K562 (cell line): Measurements from ENCODE around the gene TSHB. TPM values are rescaled to one million over a fixed set of nuclear protein-coding genes. Genes with fewer than 3 reads are reported as not detected.

ENCODE experiments used
- ATAC-seq: fragments of 200-7000 bp; cut with Tn5 transposase; 3 replicates; pipeline ENCODE4 v1.9.1; 2020; ENCODE audit warnings: moderate library complexity
- BruUV-seq: library from RNA; stranded (reverse); fragments of 400-500 nt; replicated peaks from 2 replicates; lab custom pipeline; 2021; lab: Mats Ljungman, UMichigan
- CTCF ChIA-PET: fragments of 300-600 bp; formaldehyde crosslinking; extraction: SDS; loops from one replicate; lab custom pipeline; 2021; ENCODE audit warnings: low intra/inter-chr PET ratio; lab: Yijun Ruan, JAX
- POLR2A ChIA-PET: fragments of 300-600, 350-650 bp; sonication (Branson Sonifier 250); formaldehyde crosslinking; extraction: SDS; loops from one replicate; lab custom pipeline; 2021; ENCODE audit warnings: antibody characterized with exemption, inconsistent platforms; lab: Yijun Ruan, JAX
- DNase-seq, 4 experiments: peaks; one replicate each; pipeline versions ENCODE4 v3.0.0 to v3.0.0-alpha.2; 2011 to 2018; ENCODE audit warnings: low spot score in 3 of 4, mixed read lengths in 3 of 4; ENCODE audit errors: extremely low read depth in 1 of 4
- FAIRE-seq: peaks from 2 replicates; lab custom pipeline; 2011; peaks lifted over from hg19 to GRCh38; lab: Jason Lieb, UNC
- H2AFZ ChIP-seq: 2 replicates; pipeline ENCODE4 v1.6.0; 2011; ENCODE audit warnings: low read depth, low read length, control low read depth, inconsistent platforms
- H3K27ac ChIP-seq: fragments of 200-600 bp; 3 replicates; pipeline ENCODE4 v1.8.0; 2011; ENCODE audit warnings: low read depth, mild to moderate bottlenecking, control low read depth, inconsistent platforms, low read length, moderate library complexity, mixed read lengths; ENCODE audit errors: extremely low read depth
- H3K27me3 ChIP-seq, 2 experiments: fragments of 300-600 bp in 1 of 2; 2 replicates in 1 of 2; 3 replicates in 1 of 2; pipeline versions ENCODE4 v1.6.0 to v1.8.0; 2011; ENCODE audit warnings: inconsistent platforms in 2 of 2, low read length in 2 of 2, mild to moderate bottlenecking in 1 of 2, mixed read lengths in 1 of 2, moderate library complexity in 1 of 2; ENCODE audit not compliant: control insufficient read depth in 2 of 2, insufficient read depth in 2 of 2
- H3K36me3 ChIP-seq: fragments of 300-600 bp; 3 replicates; pipeline ENCODE4 v1.8.0; 2011; ENCODE audit warnings: mild to moderate bottlenecking, low read length, inconsistent platforms; ENCODE audit not compliant: control insufficient read depth, insufficient read depth
- H3K4me1 ChIP-seq, 2 experiments: fragments of 200-600 bp in 1 of 2; replicated peaks in 1 of 2; 2 replicates in 1 of 2; 3 replicates in 1 of 2; pipeline versions ENCODE4 v1.5.1 to v1.8.0; 2011; ENCODE audit warnings: inconsistent platforms in 2 of 2, low read length in 2 of 2, mild to moderate bottlenecking in 1 of 2, mixed read lengths in 1 of 2, moderate library complexity in 1 of 2; ENCODE audit not compliant: control insufficient read depth in 2 of 2, insufficient read depth in 2 of 2
- H3K4me2 ChIP-seq: 2 replicates; pipeline ENCODE4 v1.6.1; 2011; ENCODE audit warnings: low read length, control low read depth, inconsistent platforms, mixed read lengths; ENCODE audit not compliant: insufficient read depth
- H3K4me3 ChIP-seq: fragments of 200-600 bp; sonication (generic), shearing (Covaris generic); 2 replicates; pipeline ENCODE4 v1.5.1; 2016; ENCODE audit warnings: control low read depth, inconsistent platforms
- H3K79me2 ChIP-seq: fragments of 200-600 bp; 3 replicates; pipeline ENCODE4 v1.8.0; 2011; ENCODE audit warnings: low read length, inconsistent platforms; ENCODE audit not compliant: control insufficient read depth, insufficient read depth
- H3K9ac ChIP-seq, 2 experiments: 2 replicates each; pipeline versions ENCODE4 v1.6.0 to v1.6.1; 2011; ENCODE audit warnings: low read depth in 2 of 2, low read length in 2 of 2, control low read depth in 1 of 2, inconsistent platforms in 1 of 2, mild to moderate bottlenecking in 1 of 2, mixed read lengths in 1 of 2; ENCODE audit not compliant: insufficient read depth in 1 of 2
- H3K9me1 ChIP-seq: one replicate; pipeline ENCODE4 v1.6.0; 2011; ENCODE audit warnings: inconsistent platforms, mild to moderate bottlenecking, low read length, moderate library complexity; ENCODE audit not compliant: control insufficient read depth, insufficient read depth
- H3K9me3 ChIP-seq: replicated peaks from 2 replicates; pipeline ENCODE4 v1.5.1; 2011; ENCODE audit warnings: low read depth, low read length, inconsistent platforms; ENCODE audit not compliant: control insufficient read depth, insufficient read depth
- H4K20me1 ChIP-seq: replicated peaks from 2 replicates; pipeline ENCODE4 v1.6.1; 2011; ENCODE audit warnings: low read length, inconsistent platforms, mixed read lengths; ENCODE audit not compliant: control insufficient read depth, insufficient read depth
- RBM25 ChIP-seq: fragments of 200-400 bp; formaldehyde crosslinking; IDR thresholded peaks from 2 replicates; pipeline ENCODE4 v1.6.1; 2018; ENCODE audit warnings: low read length, low read depth, moderate library complexity; ENCODE audit not compliant: severe bottlenecking
- ZNF146 ChIP-seq: IDR thresholded peaks from one replicate; pipeline ENCODE4 v1.6.1; 2018; ENCODE audit warnings: missing compliant biosample characterization; ENCODE audit not compliant: unreplicated experiment
- WGBS: fragments of 100-300 bp; shearing (Covaris generic); methylation state at CpG from one replicate; pipeline ENCODE4 v1.1.6; 2016; ENCODE audit warnings: low coverage, mixed read lengths; ENCODE audit not compliant: insufficient coverage; ENCODE audit errors: missing lambda C conversion rate; 5-methylcytosine and 5-hydroxymethylcytosine counted together
- in situ Hi-C: fragments of 300-500 bp; cut with MboI; formaldehyde crosslinking; loops from 4 replicates; pipeline ENCODE4 v1.15.0; 2018; ENCODE audit warnings: inconsistent platforms, mixed read lengths
- intact Hi-C: fragments of 100-400 bp; cut with micrococcal nuclease; formaldehyde crosslinking; loops from 2 replicates; pipeline ENCODE4 v1.14.2; 2022
- polyA plus RNA-seq, 8 experiments: library from polyadenylated mRNA; depleted of rRNA in 4 of 8; stranded (reverse) in 5 of 8; unstranded in 3 of 8; fragments of >200 nt; fragmentation: Nextera tagmentation in 2 of 8; fragmentation: Illumina TruSeq in 1 of 8; extraction: Ambion mirVana in 2 of 8; extraction: Trizol in 1 of 8; gene quantifications; 2 replicates each; pipeline versions ENCODE4 v1.2.1 to v1.2.3, GENCODE V29; 2011 to 2014; ENCODE audit warnings: inconsistent platforms in 1 of 8, missing spikeins in 1 of 8
- total RNA-seq, 7 experiments: library from RNA; depleted of rRNA in 6 of 7; stranded (reverse); fragments of >200 nt in 6 of 7; fragmentation: Illumina TruSeq in 2 of 7; extraction: Trizol in 2 of 7; gene quantifications; 2 replicates each; pipeline versions ENCODE4 v1.2.1 to v1.2.3, GENCODE V29; 2011 to 2021; ENCODE audit warnings: low replicate concordance in 1 of 7
- TF ChIP-seq, protein P1 (sequence below): fragments of 450-650 bp; IDR thresholded peaks from 2 replicates; pipeline ENCODE4 v1.6.1; 2016; ENCODE audit warnings: low read depth

TSHB gene
- total and polyA plus RNA-seq, 9 of the 15 experiments (the other 6 are each of a cell fraction or from before 2014, with no cell fraction given): not detected

DNA sequence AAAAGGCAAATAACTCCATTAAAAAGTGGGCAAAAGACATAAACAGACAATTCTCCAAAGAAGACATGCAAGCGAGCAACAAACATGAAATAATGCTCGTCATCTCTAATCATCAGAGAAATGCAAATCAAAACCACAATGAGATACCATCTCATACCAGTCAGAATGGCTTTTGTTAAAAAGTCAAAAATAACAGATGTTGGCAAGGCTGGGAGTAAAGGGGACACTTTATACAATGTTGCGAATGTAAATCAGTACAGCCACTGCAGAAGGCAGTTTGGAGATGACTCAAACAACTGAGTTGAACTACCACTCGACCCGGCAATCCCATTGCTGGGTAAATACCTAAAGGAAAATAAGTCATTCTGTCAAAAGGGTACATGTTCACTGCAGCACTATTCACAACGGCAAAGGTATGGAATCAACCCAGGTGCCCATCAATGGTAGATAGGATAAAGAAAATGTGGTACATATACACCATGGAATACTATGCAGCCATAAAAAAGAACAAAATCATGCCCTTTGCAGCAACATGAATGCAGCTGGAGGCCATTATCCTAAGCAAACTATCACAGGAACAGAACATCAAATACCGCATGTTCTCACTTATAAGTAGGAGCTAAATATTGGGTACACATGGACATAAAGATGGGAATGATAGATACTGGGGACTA is 33.7 kb downstream of the TSHB start:
- H3K4me1 ChIP-seq: no peaks in the 10 kb centered on the region
- H3K9me1 ChIP-seq: no peaks in the 10 kb centered on the region
- ChIA-PET CTCF (no interaction called here), POLR2A (interaction anchor here (1.6 kb wide), 1 partner anchor 18 kb away, joined by 3 read pairs; no protein-coding TSS in a partner anchor)
- H3K4me2 ChIP-seq: no peak overlapping the region
- ATAC-seq: no peak
- intact Hi-C loops (no loop called here), in situ Hi-C loops (loop anchor here (25.0 kb wide), 1 partner anchor 1076 kb away; the partner anchor contains the start of gene OLFML3)
- H3K27me3 ChIP-seq: 0 out of 5 replicates have a peak, but pooled peaks cover 0 to 5% of the 10 kb centered on the region in 2 experiments
- H3K27ac ChIP-seq: no peak overlapping the region
- H2AFZ ChIP-seq: no peak overlapping the region
- H3K79me2 ChIP-seq: no peaks in the 10 kb centered on the region
- H3K9ac ChIP-seq: no peak overlapping the region
- no peaks in the 10 kb centered on the region for H3K36me3 ChIP-seq
- no peaks in the 10 kb centered on the region for H3K9me3 ChIP-seq
- TF ChIP-seq, protein P1, sequence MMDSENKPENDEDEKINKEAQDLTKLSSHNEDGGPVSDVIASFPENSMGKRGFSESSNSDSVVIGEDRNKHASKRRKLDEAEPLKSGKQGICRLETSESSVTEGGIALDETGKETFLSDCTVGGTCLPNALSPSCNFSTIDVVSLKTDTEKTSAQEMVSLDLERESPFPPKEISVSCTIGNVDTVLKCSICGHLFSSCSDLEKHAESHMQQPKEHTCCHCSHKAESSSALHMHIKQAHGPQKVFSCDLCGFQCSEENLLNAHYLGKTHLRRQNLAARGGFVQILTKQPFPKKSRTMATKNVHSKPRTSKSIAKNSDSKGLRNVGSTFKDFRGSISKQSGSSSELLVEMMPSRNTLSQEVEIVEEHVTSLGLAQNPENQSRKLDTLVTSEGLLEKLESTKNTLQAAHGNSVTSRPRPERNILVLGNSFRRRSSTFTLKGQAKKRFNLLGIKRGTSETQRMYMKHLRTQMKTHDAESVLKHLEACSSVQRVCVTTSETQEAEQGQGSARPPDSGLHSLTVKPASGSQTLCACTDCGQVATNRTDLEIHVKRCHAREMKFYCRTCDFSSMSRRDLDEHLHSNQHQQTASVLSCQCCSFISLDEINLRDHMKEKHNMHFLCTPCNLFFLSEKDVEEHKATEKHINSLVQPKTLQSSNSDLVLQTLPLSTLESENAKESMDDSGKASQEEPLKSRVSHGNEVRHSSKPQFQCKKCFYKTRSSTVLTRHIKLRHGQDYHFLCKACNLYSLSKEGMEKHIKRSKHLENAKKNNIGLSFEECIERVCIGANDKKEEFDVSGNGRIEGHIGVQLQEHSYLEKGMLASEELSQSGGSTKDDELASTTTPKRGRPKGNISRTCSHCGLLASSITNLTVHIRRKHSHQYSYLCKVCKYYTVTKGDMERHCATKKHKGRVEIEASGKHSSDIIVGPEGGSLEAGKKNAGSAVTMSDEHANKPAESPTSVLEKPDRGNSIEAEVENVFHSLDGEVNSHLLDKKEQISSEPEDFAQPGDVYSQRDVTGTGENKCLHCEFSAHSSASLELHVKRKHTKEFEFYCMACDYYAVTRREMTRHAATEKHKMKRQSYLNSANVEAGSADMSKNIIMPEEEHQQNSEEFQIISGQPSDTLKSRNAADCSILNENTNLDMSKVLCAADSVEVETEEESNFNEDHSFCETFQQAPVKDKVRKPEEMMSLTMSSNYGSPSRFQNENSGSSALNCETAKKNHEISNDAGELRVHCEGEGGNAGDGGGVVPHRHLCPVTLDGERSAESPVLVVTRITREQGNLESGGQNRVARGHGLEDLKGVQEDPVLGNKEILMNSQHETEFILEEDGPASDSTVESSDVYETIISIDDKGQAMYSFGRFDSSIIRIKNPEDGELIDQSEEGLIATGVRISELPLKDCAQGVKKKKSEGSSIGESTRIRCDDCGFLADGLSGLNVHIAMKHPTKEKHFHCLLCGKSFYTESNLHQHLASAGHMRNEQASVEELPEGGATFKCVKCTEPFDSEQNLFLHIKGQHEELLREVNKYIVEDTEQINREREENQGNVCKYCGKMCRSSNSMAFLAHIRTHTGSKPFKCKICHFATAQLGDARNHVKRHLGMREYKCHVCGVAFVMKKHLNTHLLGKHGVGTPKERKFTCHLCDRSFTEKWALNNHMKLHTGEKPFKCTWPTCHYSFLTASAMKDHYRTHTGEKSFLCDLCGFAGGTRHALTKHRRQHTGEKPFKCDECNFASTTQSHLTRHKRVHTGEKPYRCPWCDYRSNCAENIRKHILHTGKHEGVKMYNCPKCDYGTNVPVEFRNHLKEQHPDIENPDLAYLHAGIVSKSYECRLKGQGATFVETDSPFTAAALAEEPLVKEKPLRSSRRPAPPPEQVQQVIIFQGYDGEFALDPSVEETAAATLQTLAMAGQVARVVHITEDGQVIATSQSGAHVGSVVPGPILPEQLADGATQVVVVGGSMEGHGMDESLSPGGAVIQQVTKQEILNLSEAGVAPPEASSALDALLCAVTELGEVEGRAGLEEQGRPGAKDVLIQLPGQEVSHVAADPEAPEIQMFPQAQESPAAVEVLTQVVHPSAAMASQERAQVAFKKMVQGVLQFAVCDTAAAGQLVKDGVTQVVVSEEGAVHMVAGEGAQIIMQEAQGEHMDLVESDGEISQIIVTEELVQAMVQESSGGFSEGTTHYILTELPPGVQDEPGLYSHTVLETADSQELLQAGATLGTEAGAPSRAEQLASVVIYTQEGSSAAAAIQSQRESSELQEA: no peak
- TF ChIP-seq RBM25 (peak; percentile 15), ZNF146 (peak; percentile 46)
- TF ChIP-seq, all 486 proteins: peak for 2
- under 1% methylated on average over 7 of the region's 7 CpGs for WGBS
- BruUV-seq: no TSS peak
- Histone ChIP-seq H3K4me3 (no peak overlapping the region), H4K20me1 (no peaks in the 10 kb centered on the region; the same call in 1 of the 2 replicates)
- no peak for FAIRE-seq
- DNase-seq: no peak
